Lung microvascular endothelial cell (primary cell): ENCODE measurements around the gene PSMD12. TPM values are rescaled to one million over a fixed set of nuclear protein-coding genes. Genes with fewer than 3 reads are reported as not detected.
A peak's percentile ranks its signal among the peaks of the same experiment; 100 is the strongest.
"Not testable (repeated sequence)": the region's sequence is repeated elsewhere in the genome, so short reads cannot be mapped to it uniquely, and the experiment has no call there.

Experiments
- DNase-seq, 2 donors: peaks; one replicate each; pipeline versions ENCODE4 v3.0.0 to v3.0.0-alpha.2; 2010; ENCODE audit warnings: low read depth in 2 of 2
- total RNA-seq: library from RNA; depleted of rRNA; stranded (reverse); fragments of >200 nt; gene quantifications from 2 replicates; pipeline ENCODE4 v1.2.1, GENCODE V29; 2014

The PSMD12 gene
- total RNA-seq, 1 donor from 2014 or later, result 21.0 TPM

GRCh38 chr17:67358612-67359011, 7.8 kb downstream of the PSMD12 start:
- DNase-seq, result peak in 1 of 2 donors; percentile 36

GRCh38 chr17:67353929-67354574, 12.3 kb downstream of the PSMD12 start:
- DNase-seq, result no peak

GRCh38 chr17:67353161-67353560, 13.2 kb downstream of the PSMD12 start:
- no peak for DNase-seq

GRCh38 chr17:67349420-67349819, 17.0 kb downstream of the PSMD12 start:
- no peak for DNase-seq

GRCh38 chr17:67347826-67348225, 18.6 kb downstream of the PSMD12 start:
- DNase-seq, result no peak

- no peak for DNase-seq
Measured at GRCh38 chr17:67343237-67343636, 23.1 kb downstream of the PSMD12 start.

- not testable (repeated sequence) for DNase-seq
Measured at GRCh38 chr17:67338353-67338752, 28.0 kb downstream of the PSMD12 start.

GRCh38 chr17:67336859-67337258, 29.5 kb downstream of the PSMD12 start:
- DNase-seq, result no peak

- DNase-seq, result no peak
Measured at GRCh38 chr17:67335245-67335835, 31.0 kb downstream of the PSMD12 start.

GRCh38 chr17:67332162-67332508, 34.2 kb downstream of the PSMD12 start:
- DNase-seq, result not testable (repeated sequence)

GRCh38 chr17:67331381-67332161, 34.8 kb downstream of the PSMD12 start:
- not testable (repeated sequence) for DNase-seq

- no peak for DNase-seq
Measured at GRCh38 chr17:67328026-67328425, 38.4 kb downstream of the PSMD12 start.

GRCh38 chr17:67326959-67327745, 39.2 kb downstream of the PSMD12 start:
- not testable (repeated sequence) for DNase-seq

- DNase-seq, result no peak
Measured at GRCh38 chr17:67326440-67326839, 39.9 kb downstream of the PSMD12 start.

GRCh38 chr17:67324330-67324729, 42.0 kb downstream of the PSMD12 start:
- DNase-seq, result no peak

GRCh38 chr17:67323445-67323844, 42.9 kb downstream of the PSMD12 start:
- no peak for DNase-seq

- DNase-seq, result no peak
Measured at GRCh38 chr17:67322042-67322787, 44.2 kb downstream of the PSMD12 start.

GRCh38 chr17:67321486-67321885, 44.9 kb downstream of the PSMD12 start:
- not testable (repeated sequence) for DNase-seq

- no peak for DNase-seq
Measured at GRCh38 chr17:67316781-67317180, 49.6 kb downstream of the PSMD12 start.

- no peak for DNase-seq
Measured at GRCh38 chr17:67315865-67316264, 50.5 kb downstream of the PSMD12 start.

- peak; percentile 82 to 83 for DNase-seq
Measured at GRCh38 chr17:67312265-67312664, 54.1 kb downstream of the PSMD12 start.
